Measurements from ENCODE around the gene VTI1B. TPM values are rescaled to one million over a fixed set of nuclear protein-coding genes. Genes with fewer than 3 reads are reported as not detected.
A peak's percentile ranks its signal among the peaks of the same experiment; 100 is the strongest.
"Not testable (repeated sequence)": the region's sequence is repeated elsewhere in the genome, so short reads cannot be mapped to it uniquely, and the experiment has no call there.

The VTI1B gene, protein sequence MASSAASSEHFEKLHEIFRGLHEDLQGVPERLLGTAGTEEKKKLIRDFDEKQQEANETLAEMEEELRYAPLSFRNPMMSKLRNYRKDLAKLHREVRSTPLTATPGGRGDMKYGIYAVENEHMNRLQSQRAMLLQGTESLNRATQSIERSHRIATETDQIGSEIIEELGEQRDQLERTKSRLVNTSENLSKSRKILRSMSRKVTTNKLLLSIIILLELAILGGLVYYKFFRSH
- total RNA-seq: 100 to 1,000 TPM in 1 of 4 donors, 10 to 100 TPM in 3; 39.0 to 333 (median 48.6) TPM

- H3K27me3 ChIP-seq: no peaks in the 10 kb centered on the region
- peak; percentile 60 to 87 for DNase-seq
- H3K4me1 ChIP-seq: peaks cover 4 to 13% of the 10 kb centered on the region in 2 donors
- H3K9me3 ChIP-seq: no peaks in the 10 kb centered on the region
- peak within 1 kb of the TSS; percentile 96 to 98 for H3K27ac ChIP-seq
- H3K36me3 ChIP-seq: no peaks in the 10 kb centered on the region
- peak within 1 kb of the TSS; percentile 86 to 90 for H3K4me3 ChIP-seq
- TF ChIP-seq CTCF (IDR thresholded peaks at IDR 0.05) (peak in 2 of 4 experiments; percentile 17 to 35), POLR2A (IDR thresholded peaks at IDR 0.05) (peak in 1 of 2 donors; percentile 62)
- intact Hi-C loops (cut with DNase I; ENCODE audit: low total_unique reads): no loop called here
Measured at GRCh38 chr14:67674480-67675218, at the start of gene VTI1B. TSS of gene VTI1B (minus strand) at chr14:67674632. CDS start at chr14:67674489, 143 bp downstream.

- Histone ChIP-seq H3K4me1 (no peaks in the 10 kb centered on the region), H3K27ac (no peak overlapping the region), H3K36me3 (no peaks in the 10 kb centered on the region), H3K27me3 (no peaks in the 10 kb centered on the region), H3K4me3 (no peak overlapping the region), H3K9me3 (no peaks in the 10 kb centered on the region)
- intact Hi-C loops (cut with DNase I; ENCODE audit: low total_unique reads): no loop called here
- no peak for TF ChIP-seq POLR2A (IDR thresholded peaks at IDR 0.05)
- no peak for TF ChIP-seq CTCF (IDR thresholded peaks at IDR 0.05)
- peak; percentile 58 to 75 for DNase-seq
Measured at GRCh38 chr14:67722293-67722692, 47.9 kb upstream of the VTI1B start.

DNA sequence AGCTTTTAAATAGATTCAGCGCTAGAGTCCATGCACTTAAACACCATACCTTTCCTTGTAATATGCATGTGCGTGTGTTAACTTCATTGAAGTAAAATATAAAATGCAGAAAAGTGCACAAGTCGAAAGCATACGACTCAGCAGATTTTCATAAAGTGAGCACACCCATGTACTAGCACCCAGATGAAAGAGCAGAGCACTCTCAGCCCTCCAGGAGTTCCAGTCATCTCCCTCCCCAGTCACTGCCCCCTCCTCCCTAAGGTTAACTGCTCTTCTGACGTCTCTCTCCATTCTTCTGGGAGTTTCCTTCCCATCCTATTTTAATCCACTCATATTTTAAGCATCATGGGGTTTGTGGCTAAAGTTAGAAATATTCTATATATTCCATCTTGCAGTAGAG lies 47.4 kb upstream of the VTI1B start:
- TF ChIP-seq POLR2A (IDR thresholded peaks at IDR 0.05): no peak
- TF ChIP-seq CTCF (IDR thresholded peaks at IDR 0.05): no peak
- Histone ChIP-seq H3K27ac (no peak overlapping the region), H3K36me3 (no peaks in the 10 kb centered on the region), H3K9me3 (no peaks in the 10 kb centered on the region), H3K4me3 (no peak overlapping the region), H3K27me3 (no peaks in the 10 kb centered on the region), H3K4me1 (no peaks in the 10 kb centered on the region)
- DNase-seq: no peak
- intact Hi-C loops (cut with DNase I; ENCODE audit: low total_unique reads): no loop called here

DNA sequence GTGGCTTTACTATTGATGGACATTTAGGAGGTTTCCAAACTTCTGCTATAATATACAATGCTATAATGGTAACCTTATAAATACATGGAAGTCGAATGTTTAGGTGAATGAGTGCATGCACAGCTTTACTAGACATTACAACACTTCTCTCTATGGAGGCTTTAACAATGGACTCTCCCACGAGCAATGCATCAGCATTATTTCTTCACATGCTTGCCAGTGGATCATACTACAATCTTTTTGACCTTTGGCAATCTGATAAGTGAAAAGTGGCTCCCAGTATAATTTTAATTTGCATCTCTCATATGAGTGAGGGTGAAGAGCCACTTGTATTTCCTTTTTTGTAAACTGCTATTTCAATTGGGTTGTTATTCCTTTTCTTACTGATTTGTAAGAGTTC lies 45.4 kb upstream of the VTI1B start:
- Histone ChIP-seq H3K36me3 (no peaks in the 10 kb centered on the region), H3K9me3 (no peaks in the 10 kb centered on the region), H3K4me1 (no peaks in the 10 kb centered on the region), H3K27me3 (no peaks in the 10 kb centered on the region), H3K4me3 (no peak overlapping the region), H3K27ac (no peak overlapping the region)
- TF ChIP-seq POLR2A (IDR thresholded peaks at IDR 0.05): no peak
- no peak for TF ChIP-seq CTCF (IDR thresholded peaks at IDR 0.05)
- DNase-seq: no peak
- intact Hi-C loops (cut with DNase I; ENCODE audit: low total_unique reads): no loop called here

- H3K4me1 ChIP-seq; H3K36me3 ChIP-seq; H3K27me3 ChIP-seq; intact Hi-C loops (cut with DNase I; ENCODE audit: low total_unique reads); H3K4me3 ChIP-seq; DNase-seq; H3K27ac ChIP-seq; H3K9me3 ChIP-seq: not testable (repeated sequence)
Measured at GRCh38 chr14:67719385-67719784, 45.0 kb upstream of the VTI1B start.

Measured in uterus (tissue), 4 donors.